K562 (cell line): Measurements from ENCODE around the gene RNF6. TPM values are rescaled to one million over a fixed set of nuclear protein-coding genes. Genes with fewer than 3 reads are reported as not detected.

Experiments
- CTCFL ChIP-seq: IDR thresholded peaks from 2 replicates; pipeline ENCODE4 v1.6.1; 2011; ENCODE audit warnings: borderline replicate concordance, low read depth, mild to moderate bottlenecking, moderate library complexity, low read length; ENCODE audit not compliant: insufficient read depth, poor library complexity, severe bottlenecking
- DDX20 ChIP-seq: fragments of 450-650 bp; IDR thresholded peaks from 2 replicates; pipeline ENCODE4 v1.6.1; 2016; ENCODE audit warnings: missing genetic modification characterization, low read depth, mild to moderate bottlenecking, missing compliant biosample characterization, moderate library complexity
- E2F5 ChIP-seq: sonication (generic); formaldehyde crosslinking; IDR thresholded peaks from 2 replicates; pipeline ENCODE4 v1.8.0; 2022; ENCODE audit warnings: mild to moderate bottlenecking, missing genetic modification reagents
- HDAC1 ChIP-seq, 2 experiments: fragments of 450-650 bp; IDR thresholded peaks; 2 replicates each; pipeline ENCODE4 v1.6.1; 2016 to 2017; ENCODE audit warnings: inconsistent platforms in 1 of 2, mild to moderate bottlenecking in 1 of 2, moderate library complexity in 1 of 2
- ID3 ChIP-seq, 2 experiments: fragments of 250-450 bp in 1 of 2; fragments of 450-650 bp in 1 of 2; sonication (Bioruptor Pico) in 1 of 2; IDR thresholded peaks; 2 replicates each; pipeline versions ENCODE4 v1.6.1 to v1.8.0; 2016 to 2021; ENCODE audit warnings: mild to moderate bottlenecking in 2 of 2, moderate library complexity in 2 of 2, missing compliant biosample characterization in 1 of 2, missing genetic modification characterization in 1 of 2
- JUN ChIP-seq, 2 experiments: sonication (generic) in 1 of 2; formaldehyde crosslinking in 1 of 2; IDR thresholded peaks; 2 replicates each; pipeline versions ENCODE4 v1.6.1 to v1.8.0; 2012 to 2022; ENCODE audit warnings: borderline replicate concordance in 2 of 2, mild to moderate bottlenecking in 2 of 2, improper control_type of control experiment in 1 of 2, low read depth in 1 of 2, low read length in 1 of 2, missing genetic modification reagents in 1 of 2
- JUND ChIP-seq, 2 experiments: IDR thresholded peaks; 2 replicates in 1 of 2; 3 replicates in 1 of 2; pipeline ENCODE4 v1.6.1; 2011; ENCODE audit warnings: borderline replicate concordance in 2 of 2, low read depth in 2 of 2, low read length in 2 of 2, improper control_type of control experiment in 1 of 2, missing biosample characterization in 1 of 2, missing genetic modification characterization in 1 of 2, missing genetic modification reagents in 1 of 2
- MIER1 ChIP-seq: fragments of 450-650 bp; IDR thresholded peaks from 2 replicates; pipeline ENCODE4 v1.6.1; 2016; ENCODE audit warnings: antibody characterized with exemption, mild to moderate bottlenecking, low read depth
- PBX2 ChIP-seq, 2 experiments: IDR thresholded peaks in 1 of 2; conservative IDR thresholded peaks in 1 of 2; 2 replicates each; pipeline ENCODE4 v1.6.1; 2016; ENCODE audit warnings: low read depth in 2 of 2, mild to moderate bottlenecking in 1 of 2, missing compliant biosample characterization in 1 of 2, missing genetic modification characterization in 1 of 2, moderate library complexity in 1 of 2
- PCBP2 ChIP-seq: fragments of 200-400 bp; formaldehyde crosslinking; IDR thresholded peaks from 2 replicates; pipeline ENCODE4 v1.6.1; 2018; ENCODE audit warnings: low read length, low read depth, mild to moderate bottlenecking, moderate library complexity; ENCODE audit not compliant: poor library complexity, severe bottlenecking
- RFX7 ChIP-seq: fragments of 250-450 bp; sonication (Bioruptor Pico); IDR thresholded peaks from 2 replicates; pipeline ENCODE4 v1.5.1; 2021; ENCODE audit warnings: mild to moderate bottlenecking
- SREBF1 ChIP-seq: fragments of 150-350 bp; IDR thresholded peaks from 2 replicates; pipeline ENCODE4 v1.6.1; 2014; ENCODE audit warnings: antibody characterized with exemption, low read depth, low read length, borderline replicate concordance
- U2AF1 ChIP-seq: fragments of 200-400 bp; formaldehyde crosslinking; optimal IDR thresholded peaks from 2 replicates; pipeline ENCODE3; 2017; ENCODE audit warnings: mild to moderate bottlenecking, low read depth, low read length, moderate library complexity
- ZBTB8A ChIP-seq: fragments of 450-650 bp; IDR thresholded peaks from 2 replicates; pipeline ENCODE4 v1.6.1; 2018; ENCODE audit warnings: mild to moderate bottlenecking, moderate library complexity; ENCODE audit not compliant: partially characterized antibody
- ZNF57 ChIP-seq: fragments of 450-650 bp; formaldehyde crosslinking; IDR thresholded peaks from 2 replicates; pipeline ENCODE4 v1.4.0; 2020; ENCODE audit warnings: mild to moderate bottlenecking, moderate library complexity
- ZNF766 ChIP-seq: fragments of 200-800 bp; sonication (Bioruptor generic); conservative IDR thresholded peaks from 2 replicates; pipeline ENCODE4 v1.6.1; 2016; ENCODE audit warnings: missing genetic modification characterization, missing compliant biosample characterization
- polyA plus RNA-seq, 8 experiments: library from polyadenylated mRNA; depleted of rRNA in 4 of 8; stranded (reverse) in 5 of 8; unstranded in 3 of 8; fragments of >200 nt; fragmentation: Nextera tagmentation in 2 of 8; fragmentation: Illumina TruSeq in 1 of 8; extraction: Ambion mirVana in 2 of 8; extraction: Trizol in 1 of 8; gene quantifications; 2 replicates each; pipeline versions ENCODE4 v1.2.1 to v1.2.3, GENCODE V29; 2011 to 2014; ENCODE audit warnings: inconsistent platforms in 1 of 8, missing spikeins in 1 of 8
- total RNA-seq, 7 experiments: library from RNA; depleted of rRNA in 6 of 7; stranded (reverse); fragments of >200 nt in 6 of 7; fragmentation: Illumina TruSeq in 2 of 7; extraction: Trizol in 2 of 7; gene quantifications; 2 replicates each; pipeline versions ENCODE4 v1.2.1 to v1.2.3, GENCODE V29; 2011 to 2021; ENCODE audit warnings: low replicate concordance in 1 of 7

Gene RNF6
- total and polyA plus RNA-seq, 9 of the 15 experiments (the other 6 are each of a cell fraction or from before 2014, with no cell fraction given): 12.0 to 31.4 (median 22.3) TPM

- no peak for TF ChIP-seq JUND (IDR thresholded peaks at IDR 0.05; ENCODE audit: borderline replicate concordance, low read depth, low read length)
- TF ChIP-seq JUND (tag; IDR thresholded peaks at IDR 0.05; ENCODE audit: borderline replicate concordance, low read depth, low read length): no peak
- no peak for TF ChIP-seq PCBP2
- TF ChIP-seq DDX20: no peak
- TF ChIP-seq HDAC1 (IDR thresholded peaks at IDR 0.05): peak in 1 of 2 experiments; percentile 79; a peak in 2 of 4 replicates
- no peak for TF ChIP-seq PBX2 (CRISPR knock-in tag; IDR thresholded peaks at IDR 0.05; ENCODE audit: low read depth)
- no peak for TF ChIP-seq PBX2 (tag; conservative IDR thresholded peaks at IDR 0.05; ENCODE audit: low read depth)
- no peak for TF ChIP-seq SREBF1
- TF ChIP-seq ZNF766: peak; percentile 51; the same call in 1 of the 2 replicates
- no peak for TF ChIP-seq MIER1
- peak; percentile 49 for TF ChIP-seq ZBTB8A
- TF ChIP-seq U2AF1: no peak
- no peak for TF ChIP-seq ID3 (CRISPR knock-in tag; IDR thresholded peaks at IDR 0.05)
- TF ChIP-seq ID3 (tag; IDR thresholded peaks at IDR 0.05): no peak
- TF ChIP-seq CTCFL: no peak
- no peak for TF ChIP-seq ZNF57 (CRISPR knock-in tag)
- TF ChIP-seq RFX7 (CRISPR knock-in tag): no peak
- no peak for TF ChIP-seq JUN (IDR thresholded peaks at IDR 0.05; ENCODE audit: borderline replicate concordance, low read depth, low read length)
- TF ChIP-seq JUN (CRISPR knock-in tag; IDR thresholded peaks at IDR 0.05; ENCODE audit: borderline replicate concordance): no peak
- no peak for TF ChIP-seq E2F5
Observed at GRCh38 chr13:26253787-26254582, 31.9 kb upstream of the RNF6 start, which contains the start of gene CDK8 (continued).
